ENCODE measurements around the gene LIPH.
"Not testable (repeated sequence)": the region's sequence is repeated elsewhere in the genome, so short reads cannot be mapped to it uniquely, and the experiment has no call there.

The LIPH gene

DNA sequence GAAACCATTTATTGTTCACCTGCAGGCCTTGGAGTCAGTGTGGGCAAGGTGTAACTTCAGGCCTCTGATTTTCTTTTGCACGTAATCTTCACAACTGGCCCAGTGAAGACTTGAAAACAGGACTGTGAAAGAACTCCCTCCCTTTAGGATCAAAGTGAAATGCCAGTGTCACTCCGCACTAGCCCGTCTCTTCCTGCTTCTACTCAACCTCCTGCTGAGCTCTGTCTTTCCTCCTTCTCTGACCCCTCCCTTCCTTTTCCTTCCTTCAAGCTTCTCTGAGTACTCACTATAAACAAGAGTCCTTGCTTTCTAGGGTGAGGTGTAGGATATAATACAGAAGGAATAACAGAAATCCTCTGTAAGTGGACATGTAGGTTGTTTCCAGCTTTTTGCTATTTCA, 82.1 kb downstream of the LIPH start:
- Histone ChIP-seq H3K36me3 (ENCODE audit: control insufficient read depth, insufficient read depth, low read length) (no peaks in the 10 kb centered on the region), H3K4me3 (ENCODE audit: insufficient read depth, low read depth, low read length) (no peak overlapping the region), H3K4me1 (ENCODE audit: control insufficient read depth, insufficient read depth, low read length) (no peaks in the 10 kb centered on the region), H3K27me3 (ENCODE audit: control insufficient read depth, insufficient read depth, low read length, poor library complexity, severe bottlenecking) (no peaks in the 10 kb centered on the region), H3K27ac (ENCODE audit: insufficient read depth, low read depth, low read length, poor library complexity, severe bottlenecking) (no peak overlapping the region), H3K9me3 (ENCODE audit: control insufficient read depth, low read length) (no peaks in the 10 kb centered on the region)
- 19 to 24% methylated on average over 3 of the region's 3 CpGs for WGBS, 2 experiments

DNA sequence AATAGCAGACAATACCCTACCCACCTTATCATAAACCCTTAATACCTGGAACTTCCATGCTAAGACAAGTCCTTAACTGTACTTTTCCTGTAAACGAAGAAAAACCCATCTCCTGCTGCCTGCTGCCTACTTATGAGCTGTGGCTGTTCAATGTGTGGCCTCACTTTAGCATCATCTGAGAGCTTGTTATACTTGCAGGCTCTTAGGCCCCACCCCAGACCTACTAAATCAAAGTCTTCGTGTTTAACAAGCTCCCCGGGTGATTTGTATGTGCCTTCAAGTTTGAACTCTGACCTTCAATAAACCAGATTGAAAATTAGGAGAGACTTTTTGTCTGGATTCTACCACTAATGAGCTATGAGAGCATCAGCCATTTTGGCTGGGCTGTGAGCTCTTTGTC, 82.8 kb downstream of the LIPH start:
- no peaks in the 10 kb centered on the region for H3K36me3 ChIP-seq (ENCODE audit: control insufficient read depth, insufficient read depth, low read length)
- no peaks in the 10 kb centered on the region for H3K9me3 ChIP-seq (ENCODE audit: control insufficient read depth, low read length)
- WGBS, 2 experiments = 91 to 93% methylated on average over 3 of the region's 3 CpGs
- H3K27ac ChIP-seq (ENCODE audit: insufficient read depth, low read depth, low read length, poor library complexity, severe bottlenecking) = no peak overlapping the region
- no peak overlapping the region for H3K4me3 ChIP-seq (ENCODE audit: insufficient read depth, low read depth, low read length)
- no peaks in the 10 kb centered on the region for H3K4me1 ChIP-seq (ENCODE audit: control insufficient read depth, insufficient read depth, low read length)
- H3K27me3 ChIP-seq (ENCODE audit: control insufficient read depth, insufficient read depth, low read length, poor library complexity, severe bottlenecking) = no peaks in the 10 kb centered on the region

DNA sequence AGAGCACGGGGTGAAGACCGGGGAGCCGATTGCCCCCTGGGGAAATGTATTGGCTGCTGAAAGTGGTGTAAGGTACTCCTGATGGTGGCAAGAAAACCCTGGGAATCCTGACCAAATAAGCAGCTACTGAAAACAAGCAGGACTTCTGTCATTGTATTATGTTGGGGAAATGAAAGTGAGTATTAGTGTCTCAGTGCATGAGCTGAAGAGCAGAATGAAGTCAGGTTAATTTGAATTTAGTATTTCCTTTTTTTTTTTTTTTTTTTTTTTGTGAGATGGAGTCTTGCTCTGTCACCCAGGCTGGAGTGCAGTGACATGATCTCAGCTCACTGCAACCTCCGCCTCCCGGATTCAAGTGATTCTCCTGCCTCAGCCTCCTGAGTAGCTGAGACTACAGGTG, 86.3 kb downstream of the LIPH start:
- not testable (repeated sequence) for H3K27ac ChIP-seq (ENCODE audit: insufficient read depth, low read depth, low read length, poor library complexity, severe bottlenecking); H3K4me1 ChIP-seq (ENCODE audit: control insufficient read depth, insufficient read depth, low read length); H3K27me3 ChIP-seq (ENCODE audit: control insufficient read depth, insufficient read depth, low read length, poor library complexity, severe bottlenecking); H3K36me3 ChIP-seq (ENCODE audit: control insufficient read depth, insufficient read depth, low read length); H3K4me3 ChIP-seq (ENCODE audit: insufficient read depth, low read depth, low read length); H3K9me3 ChIP-seq (ENCODE audit: control insufficient read depth, low read length)
- 91 to 94% methylated on average over 5 of the region's 5 CpGs for WGBS, 2 experiments

DNA sequence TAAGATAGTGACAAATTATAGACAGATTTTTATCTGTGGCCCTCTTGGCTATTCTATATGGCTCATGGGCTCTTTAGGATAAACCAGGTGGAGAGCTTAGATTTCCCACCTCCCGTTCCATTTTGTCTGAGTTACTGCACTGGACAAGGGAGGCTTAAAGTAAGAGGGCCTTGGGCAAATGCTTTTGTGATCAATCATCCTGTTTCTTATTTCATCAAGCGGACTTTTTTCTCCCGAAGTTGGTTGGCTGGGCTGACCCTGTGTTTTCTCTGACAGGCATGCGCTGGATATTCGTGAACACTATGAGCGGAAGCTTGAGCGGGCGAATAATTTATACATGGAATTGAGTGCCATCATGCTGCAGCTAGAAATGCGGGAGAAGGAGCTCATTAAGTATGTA, 86.9 kb downstream of the LIPH start:
- Histone ChIP-seq H3K36me3 (ENCODE audit: control insufficient read depth, insufficient read depth, low read length) (no peaks in the 10 kb centered on the region), H3K4me3 (ENCODE audit: insufficient read depth, low read depth, low read length) (no peak overlapping the region), H3K4me1 (ENCODE audit: control insufficient read depth, insufficient read depth, low read length) (no peaks in the 10 kb centered on the region), H3K27ac (ENCODE audit: insufficient read depth, low read depth, low read length, poor library complexity, severe bottlenecking) (no peak overlapping the region), H3K9me3 (ENCODE audit: control insufficient read depth, low read length) (no peaks in the 10 kb centered on the region), H3K27me3 (ENCODE audit: control insufficient read depth, insufficient read depth, low read length, poor library complexity, severe bottlenecking) (no peaks in the 10 kb centered on the region)
- WGBS, 2 experiments = 94 to 95% methylated on average over 9 of the region's 9 CpGs

DNA sequence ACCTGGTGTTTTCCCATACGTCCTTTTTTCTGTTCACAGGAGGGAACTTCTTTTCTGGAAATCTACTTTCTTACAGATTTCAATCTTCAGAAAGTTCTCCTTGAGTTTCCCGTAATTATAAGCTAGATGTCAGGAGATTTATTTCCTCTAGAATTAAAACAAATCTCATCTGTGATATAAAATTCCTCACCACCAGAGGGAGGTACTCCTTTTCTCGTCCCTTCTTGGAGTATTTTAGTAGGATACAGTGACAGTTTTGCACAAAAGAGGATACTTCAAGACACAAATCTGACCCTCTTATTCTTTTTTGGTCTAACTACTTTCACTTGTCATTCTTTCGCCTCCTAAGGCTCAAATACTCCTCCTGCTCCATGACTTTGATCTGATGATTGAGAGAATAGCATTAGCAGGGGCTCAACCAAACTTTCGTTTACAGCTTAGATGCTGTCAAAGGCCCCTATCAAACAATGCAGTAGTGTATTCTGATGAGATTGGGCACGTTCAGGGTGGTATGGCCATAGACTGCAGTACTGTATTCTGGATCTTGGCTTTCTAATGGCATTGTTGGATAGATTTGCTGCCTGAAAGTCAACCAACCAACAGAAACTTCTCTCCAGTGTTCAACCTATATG, 91.6 kb downstream of the LIPH start:
- H3K36me3 ChIP-seq (ENCODE audit: control insufficient read depth, insufficient read depth, low read length) = no peaks in the 10 kb centered on the region
- WGBS, 2 experiments = 65 to 77% methylated on average over 5 to 6 of the region's 6 CpGs

DNA sequence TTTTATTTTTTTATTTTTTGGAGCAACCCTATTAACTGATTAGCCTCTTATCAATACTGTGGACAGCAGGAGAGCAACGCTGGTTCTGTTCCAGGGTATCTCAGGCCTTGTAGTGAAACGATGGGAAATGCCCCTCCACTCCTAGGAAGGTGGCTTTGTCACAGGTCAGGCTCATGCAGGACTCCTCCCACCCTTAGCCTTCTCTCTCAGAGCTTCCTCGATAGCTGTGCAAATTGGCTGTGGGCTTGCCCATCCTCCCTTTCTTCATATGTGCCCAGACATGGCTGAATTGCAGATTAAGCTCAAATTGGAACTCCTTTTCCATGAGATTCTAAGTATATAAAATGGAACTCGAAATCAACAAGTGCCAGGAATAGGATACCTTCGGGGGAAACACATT, 92.1 kb downstream of the LIPH start:
- H3K36me3 ChIP-seq (ENCODE audit: control insufficient read depth, insufficient read depth, low read length) = no peaks in the 10 kb centered on the region
- 84 to 85% methylated on average over 5 of the region's 5 CpGs for WGBS, 2 experiments

More for the DNA sequence above, 91.6 kb downstream of the LIPH start:
- Histone ChIP-seq H3K27ac (ENCODE audit: insufficient read depth, low read depth, low read length, poor library complexity, severe bottlenecking) (no peak overlapping the region), H3K4me1 (ENCODE audit: control insufficient read depth, insufficient read depth, low read length) (no peaks in the 10 kb centered on the region), H3K4me3 (ENCODE audit: insufficient read depth, low read depth, low read length) (no peak overlapping the region), H3K9me3 (ENCODE audit: control insufficient read depth, low read length) (no peaks in the 10 kb centered on the region), H3K27me3 (ENCODE audit: control insufficient read depth, insufficient read depth, low read length, poor library complexity, severe bottlenecking) (no peaks in the 10 kb centered on the region)

DNA sequence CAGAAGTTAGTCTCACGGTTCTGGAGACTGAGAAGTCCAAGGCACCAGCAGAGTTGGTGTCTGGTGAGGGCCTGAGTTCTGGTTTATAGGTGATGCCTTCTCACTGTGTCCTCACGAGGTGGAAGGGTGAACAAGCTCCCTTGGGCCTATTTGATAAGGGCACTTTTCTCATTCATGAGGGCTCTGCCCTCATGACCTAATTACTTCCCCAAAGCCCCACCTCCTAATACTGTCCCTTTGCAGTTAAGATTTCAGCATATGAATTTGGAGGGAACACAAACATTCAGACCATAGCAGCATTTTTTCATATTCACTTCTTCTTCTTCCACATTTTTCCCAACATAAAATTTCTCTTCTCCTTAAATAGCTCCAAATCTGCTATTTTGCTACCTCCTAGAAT, 95.0 kb downstream of the LIPH start:
- H3K27me3 ChIP-seq (ENCODE audit: control insufficient read depth, insufficient read depth, low read length, poor library complexity, severe bottlenecking) = no peaks in the 10 kb centered on the region
- no peak overlapping the region for H3K27ac ChIP-seq (ENCODE audit: insufficient read depth, low read depth, low read length, poor library complexity, severe bottlenecking)
- WGBS, 2 experiments = 89 to 95% methylated on average over 2 of the region's 2 CpGs
- H3K9me3 ChIP-seq (ENCODE audit: control insufficient read depth, low read length) = no peaks in the 10 kb centered on the region
- H3K4me1 ChIP-seq (ENCODE audit: control insufficient read depth, insufficient read depth, low read length) = no peaks in the 10 kb centered on the region
- H3K4me3 ChIP-seq (ENCODE audit: insufficient read depth, low read depth, low read length) = no peak overlapping the region
- no peaks in the 10 kb centered on the region for H3K36me3 ChIP-seq (ENCODE audit: control insufficient read depth, insufficient read depth, low read length)

More for the DNA sequence above, 92.1 kb downstream of the LIPH start:
- H3K9me3 ChIP-seq (ENCODE audit: control insufficient read depth, low read length) = no peaks in the 10 kb centered on the region
- no peaks in the 10 kb centered on the region for H3K4me1 ChIP-seq (ENCODE audit: control insufficient read depth, insufficient read depth, low read length)
- no peak overlapping the region for H3K4me3 ChIP-seq (ENCODE audit: insufficient read depth, low read depth, low read length)
- no peaks in the 10 kb centered on the region for H3K27me3 ChIP-seq (ENCODE audit: control insufficient read depth, insufficient read depth, low read length, poor library complexity, severe bottlenecking)
- H3K27ac ChIP-seq (ENCODE audit: insufficient read depth, low read depth, low read length, poor library complexity, severe bottlenecking) = no peak overlapping the region

All from ectodermal cell (in vitro differentiated cells).